Heart left ventricle (tissue), 16 donors: Measurements from ENCODE around the gene GATAD2B. TPM values are rescaled to one million over a fixed set of nuclear protein-coding genes. Genes with fewer than 3 reads are reported as not detected.
A peak's percentile ranks its signal among the peaks of the same experiment; 100 is the strongest.

ENCODE experiments used
- ATAC-seq, 4 donors: fragments of 200-7000 bp; cut with Tn5 transposase; one replicate each; pipeline ENCODE4 v1.9.1; 2020 to 2022; ENCODE audit warnings: moderate library complexity in 4 of 4, mild to moderate bottlenecking in 3 of 4, moderate number of reproducible peaks in 1 of 4
- DNase-seq, 5 donors: peaks; one replicate each; pipeline ENCODE4 v3.0.0-alpha.2; 2020
- H3K27ac ChIP-seq, 12 donors: fragments of 200-600 bp; sonication (generic) in 4 of 12; one replicate each; pipeline versions ENCODE4 v1.5.0 to v1.8.0; 2016 to 2022; ENCODE audit warnings: mild to moderate bottlenecking in 2 of 12
- H3K27me3 ChIP-seq, 9 donors: fragments of 200-600 bp; sonication (generic) in 2 of 9; one replicate each; pipeline versions ENCODE4 v1.5.1 to v1.8.0; 2016 to 2022; ENCODE audit warnings: mild to moderate bottlenecking in 3 of 9
- H3K36me3 ChIP-seq, 9 donors: fragments of 200-600 bp; sonication (generic) in 2 of 9; one replicate each; pipeline versions ENCODE4 v1.5.0 to v1.8.0; 2018 to 2022; ENCODE audit warnings: mild to moderate bottlenecking in 2 of 9
- H3K4me1 ChIP-seq, 12 donors: fragments of 200-600 bp; sonication (generic) in 4 of 12; one replicate each; pipeline versions ENCODE4 v1.5.0 to v1.8.0; 2016 to 2022; ENCODE audit warnings: mild to moderate bottlenecking in 3 of 12
- H3K4me3 ChIP-seq, 12 donors: fragments of 200-600 bp; sonication (generic) in 4 of 12; one replicate each; pipeline versions ENCODE4 v1.5.0 to v1.8.0; 2017 to 2022; ENCODE audit warnings: mild to moderate bottlenecking in 9 of 12, moderate library complexity in 4 of 12
- H3K9me3 ChIP-seq, 12 donors: fragments of 200-600 bp; sonication (generic) in 4 of 12; one replicate each; pipeline versions ENCODE4 v1.5.0 to v1.8.0; 2016 to 2022; ENCODE audit warnings: mild to moderate bottlenecking in 1 of 12
- CTCF ChIP-seq, 12 donors: fragments of 200-600 bp; sonication (generic) in 4 of 12; IDR thresholded peaks; one replicate each; pipeline versions ENCODE4 v1.5.0 to v1.8.0; 2018 to 2022; ENCODE audit warnings: antibody characterized with exemption in 12 of 12, mild to moderate bottlenecking in 5 of 12
- POLR2A ChIP-seq, 2 donors: fragments of 450-650 bp; IDR thresholded peaks; one replicate each; pipeline ENCODE4 v1.6.1; 2017; ENCODE audit warnings: antibody characterized with exemption in 2 of 2, mild to moderate bottlenecking in 2 of 2, moderate library complexity in 2 of 2
- WGBS, 4 donors: extraction: QIAGEN DNeasy Blood & Tissue Kit in 2 of 4; methylation state at CpG; one replicate each; pipeline versions ENCODE4 v1.1.5 to v1.1.7; 2013 to 2018; 5-methylcytosine and 5-hydroxymethylcytosine counted together
- intact Hi-C, 10 donors: fragments of 100-400 bp; cut with DNase I; formaldehyde crosslinking; loops; one replicate each; pipeline versions ENCODE4 v1.11.1 to v1.14.2; 2022
- polyA plus RNA-seq, 2 donors: library from polyadenylated mRNA; stranded (reverse); fragments of 200-250 nt; gene quantifications; one replicate each; pipeline ENCODE4 v1.2.3, GENCODE V29; 2013
- total RNA-seq, 9 donors: library from RNA; depleted of rRNA in 2 of 9; stranded (reverse); fragments of >200 nt in 2 of 9; fragmentation: NEBNext Ultra II Directional in 3 of 9; extraction: Animal tissue kit (Norgen Biotek cat#: 25700) in 3 of 9; gene quantifications; one replicate each; pipeline versions ENCODE4 v1.1.0 to v1.2.4, GENCODE V29; 2016 to 2023
- donor health status: ischemic (EF 13 %, LVEDD 7.1; RV severe dilation, severe dysfunction).
- donor health status: healthy with polysubstance abuse.
- donor health status: DM: no; HTN: yes; CAD: no.
- donor health status: DM: no; HTN: no; CAD: no.
- donor health status: ischemic (EF 25% LVEDD 6.9; RV normal size, moderate dysfunction).
- donor health status: ischemic (EF 25% LVEDD 5.7; RV mildly dilated, moderate dysfunction).
- donor health status: healthy.
- donor health status: DM: yes; HTN: yes; CAD: no.
- donor health status: ischemic (EF 35%, LVEDD 5.7; RV mildly dilated, moderate dysfunction).
- donor health status: nonischemic (EF 11% LVEDD 7.7; RV severe dilation, severe dysfunction).
- donor health status: DM: yes; HTN: yes; CAD: no.
- donor health status: PGD.
- donor health status: ischemic (EF 29% LVEDD 5.4; RV normal size, mild dysfunction).
- donor health status: nonischemic (EF 23%, LVEDD 6.1; RV moderate dilation, normal function).

GATAD2B gene
- total and polyA plus RNA-seq, 11 donors = 5.6 to 53.9 (median 34.5) TPM

GRCh38 chr1:153957744-153958110 is 35.0 kb upstream of the GATAD2B start:
- Histone ChIP-seq H3K36me3 (peaks cover 0 to 46% (median 34%) of the 10 kb centered on the region in 9 donors), H3K27me3 (no peaks in the 10 kb centered on the region), H3K27ac (peak overlapping the region; percentile 87 to 99 (median 94)), H3K9me3 (no peaks in the 10 kb centered on the region), H3K4me1 (peaks cover 10 to 71% (median 56%) of the 10 kb centered on the region in 12 donors), H3K4me3 (peak overlapping the region; percentile 82 to 100 (median 93))
- 0 to 1% (median 0%) methylated on average over 13 of the region's 13 CpGs for WGBS, 4 donors
- ATAC-seq = peak in 1 of 4 donors; percentile 1
- no peak for DNase-seq
- TF ChIP-seq CTCF (IDR thresholded peaks at IDR 0.05) (no peak), POLR2A (IDR thresholded peaks at IDR 0.05) (no peak)
- intact Hi-C loops = loop anchor here in 3 of 10 donors (1.0 to 10.0 kb wide), 3 partner anchors 11 to 163 kb away; partner anchors contain the start of genes DENND4B (in 1 of the 3) and GATAD2B (in 1 of the 3)

- no peaks in the 10 kb centered on the region for H3K9me3 ChIP-seq
- intact Hi-C loops = loop anchor here in 2 of 10 donors (5.0 to 10.0 kb wide), 2 partner anchors 35 to 162 kb away; partner anchors contain the start of gene GATAD2B (in 1 of the 2)
- H3K36me3 ChIP-seq = peaks cover 0 to 52% (median 40%) of the 10 kb centered on the region in 9 donors
- TF ChIP-seq POLR2A (IDR thresholded peaks at IDR 0.05) (no peak), CTCF (IDR thresholded peaks at IDR 0.05) (no peak)
- ATAC-seq (no peak), DNase-seq (no peak)
- H3K27me3 ChIP-seq = no peaks in the 10 kb centered on the region
- peaks cover 10 to 65% (median 50%) of the 10 kb centered on the region in 12 donors for H3K4me1 ChIP-seq
- peak overlapping the region in 10 of 12 donors; percentile 87 to 99 (median 95) for H3K27ac ChIP-seq
- WGBS, 4 donors = 26 to 33% (median 30%) methylated on average over 6 of the region's 6 CpGs
- H3K4me3 ChIP-seq = peak overlapping the region; percentile 82 to 100 (median 93)
Observed at GRCh38 chr1:153956997-153957715, 34.4 kb upstream of the GATAD2B start.

DNA sequence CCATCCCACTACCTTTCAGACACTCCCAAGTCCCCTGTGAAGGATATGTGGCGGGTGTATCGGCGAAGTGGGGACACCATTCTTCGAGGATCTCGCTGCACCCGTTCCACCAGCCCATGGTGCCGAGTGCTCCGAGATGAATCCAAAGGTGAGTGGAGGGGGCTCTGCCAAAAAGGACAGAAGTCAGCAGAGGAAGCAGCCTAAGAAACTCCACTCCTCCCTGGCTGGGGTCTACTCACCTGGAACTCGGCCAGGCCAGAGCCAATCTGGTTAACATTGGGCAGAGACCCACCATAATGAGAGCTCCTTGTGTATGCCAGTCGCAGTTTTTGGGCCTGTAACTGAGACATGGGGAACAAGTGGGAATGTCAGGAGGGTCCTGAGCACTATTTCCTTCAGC is 32.1 kb upstream of the GATAD2B start:
- intact Hi-C loops = loop anchor here in 2 of 10 donors (5.0 to 10.0 kb wide), 2 partner anchors 33 to 160 kb away; partner anchors contain the start of gene GATAD2B (in 1 of the 2)
- H3K4me1 ChIP-seq = peaks cover 5 to 45% (median 36%) of the 10 kb centered on the region in 12 donors
- DNase-seq (peak in 1 of 5 donors; percentile 17), ATAC-seq (no peak)
- TF ChIP-seq CTCF (IDR thresholded peaks at IDR 0.05) (no peak), POLR2A (IDR thresholded peaks at IDR 0.05) (no peak)
- H3K27me3 ChIP-seq = no peaks in the 10 kb centered on the region
- H3K9me3 ChIP-seq = no peaks in the 10 kb centered on the region
- H3K36me3 ChIP-seq = peaks cover 0 to 56% (median 51%) of the 10 kb centered on the region in 9 donors
- 94 to 99% (median 96%) methylated on average over 10 of the region's 10 CpGs for WGBS, 4 donors
- H3K4me3 ChIP-seq = no peak overlapping the region
- no peak overlapping the region for H3K27ac ChIP-seq

DNA sequence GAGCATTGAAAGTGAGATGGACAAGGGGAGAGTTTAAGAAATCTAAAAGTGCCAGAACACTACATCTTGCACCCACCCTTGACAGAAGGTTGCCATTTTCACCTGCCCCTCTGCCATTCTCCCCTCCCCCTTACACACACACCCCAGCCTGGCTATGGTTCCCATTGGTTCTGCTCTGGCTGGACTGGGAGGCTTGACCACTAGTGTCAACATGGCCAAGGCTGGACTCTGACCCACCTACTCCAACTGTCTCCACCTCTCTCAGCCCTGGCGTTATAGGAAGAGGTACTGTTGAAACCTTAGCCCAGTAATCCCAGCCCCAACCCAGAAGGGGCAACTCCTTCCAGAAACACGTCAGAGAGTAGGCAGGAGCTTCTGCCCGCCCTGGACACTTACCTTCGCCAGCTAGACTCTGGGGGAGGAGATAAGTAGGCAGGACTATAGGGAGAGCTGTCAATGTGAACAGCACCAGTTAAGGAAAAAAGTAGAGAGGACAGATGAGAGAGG is 31.1 kb upstream of the GATAD2B start:
- H3K4me3 ChIP-seq = no peak overlapping the region
- ATAC-seq (no peak), DNase-seq (peak in 1 of 5 donors; percentile 11)
- H3K36me3 ChIP-seq = peaks cover 0 to 61% (median 58%) of the 10 kb centered on the region in 9 donors
- intact Hi-C loops = loop anchor here in 1 of 10 donors (10.0 kb wide), 1 partner anchor 159 kb away; no protein-coding TSS in a partner anchor
- TF ChIP-seq CTCF (IDR thresholded peaks at IDR 0.05) (no peak), POLR2A (IDR thresholded peaks at IDR 0.05) (no peak)
- no peak overlapping the region for H3K27ac ChIP-seq
- 80 to 87% (median 81%) methylated on average over 4 of the region's 4 CpGs for WGBS, 4 donors
- no peaks in the 10 kb centered on the region for H3K9me3 ChIP-seq
- H3K27me3 ChIP-seq = no peaks in the 10 kb centered on the region
- H3K4me1 ChIP-seq = peaks cover 5 to 36% (median 27%) of the 10 kb centered on the region in 12 donors
